BLaER1 treated with 17β-estradiol and CSF1 and Interleukin-3, amounts not matched to agents 10 nM and 100 nM (cell line): ENCODE results near the gene ITGAL.

Experiments
- H3K27ac ChIP-seq, 11 experiments: shearing (Covaris generic); formaldehyde crosslinking; 2 replicates each; pipeline ENCODE4 v1.8.1; 2022
- H3K27me3 ChIP-seq, 11 experiments: shearing (Covaris generic); formaldehyde crosslinking; 2 replicates each; pipeline ENCODE4 v1.8.1; 2022
- H3K36me3 ChIP-seq, 11 experiments: shearing (Covaris generic); formaldehyde crosslinking; 2 replicates each; pipeline ENCODE4 v1.8.1; 2022
- H3K4me1 ChIP-seq, 10 experiments: shearing (Covaris generic); formaldehyde crosslinking; 2 replicates each; pipeline ENCODE4 v1.8.1; 2022
- H3K4me2 ChIP-seq, 11 experiments: shearing (Covaris generic); formaldehyde crosslinking; 2 replicates each; pipeline ENCODE4 v1.8.1; 2022
- H3K4me3 ChIP-seq, 10 experiments: shearing (Covaris generic); formaldehyde crosslinking; 2 replicates each; pipeline ENCODE4 v1.8.1; 2022
- H3K9ac ChIP-seq, 11 experiments: shearing (Covaris generic); formaldehyde crosslinking; 2 replicates each; pipeline ENCODE4 v1.8.1; 2022
- H3K9me3 ChIP-seq, 11 experiments: shearing (Covaris generic); formaldehyde crosslinking; replicated peaks in 1 of 11; 2 replicates each; pipeline ENCODE4 v1.8.1; 2022
- H4K20me1 ChIP-seq, 11 experiments: shearing (Covaris generic); formaldehyde crosslinking; 2 replicates each; pipeline ENCODE4 v1.8.1; 2022
- Cebpa-rat ChIP-seq, 11 experiments: shearing (Covaris generic); IDR thresholded peaks; 2 replicates each; pipeline ENCODE4 v1.8.1; 2022

Gene ITGAL

DNA sequence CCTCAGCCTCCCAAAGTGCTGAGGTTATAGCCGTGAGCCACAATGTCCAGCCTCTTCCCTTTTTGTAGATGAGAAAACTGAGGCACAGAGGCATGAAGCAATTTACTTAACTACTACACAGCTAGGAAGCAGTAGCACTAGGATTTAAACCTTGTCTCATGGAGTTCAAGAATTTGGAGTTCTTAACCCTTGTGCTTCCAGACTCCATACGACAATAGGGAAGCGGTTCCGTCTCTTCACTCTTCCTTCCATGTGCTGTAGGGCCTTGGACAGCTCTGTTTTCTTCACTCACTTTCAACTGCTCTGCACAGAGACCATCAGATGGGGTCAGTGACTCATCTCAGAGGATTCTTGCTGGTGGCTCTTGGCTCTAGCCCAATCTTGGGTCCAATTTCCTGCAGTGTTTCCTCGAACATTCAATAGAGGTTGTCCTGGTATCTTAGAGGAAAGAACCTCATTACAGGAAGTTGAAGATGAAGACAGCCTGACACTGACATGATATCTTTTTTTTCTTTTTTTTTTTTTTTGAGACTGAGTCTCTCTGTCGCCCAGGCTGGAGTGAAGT is 19.3 kb downstream of the ITGAL start:
- H3K4me3 ChIP-seq = no peak overlapping the region
- peaks cover 0 to 96% (median 0%) of the 10 kb centered on the region in 11 experiments; a peak in 10 of 22 replicates for H3K36me3 ChIP-seq
- H3K27me3 ChIP-seq = no peaks in the 10 kb centered on the region
- H3K9ac ChIP-seq = no peak overlapping the region; a peak in 1 of 22 replicates
- peak overlapping the region in 2 of 11 experiments; percentile 3 to 32; a peak in 2 of 22 replicates for H3K27ac ChIP-seq
- H3K4me2 ChIP-seq = peak overlapping the region in 8 of 11 experiments; percentile 12 to 71 (median 42); a peak in 14 of 22 replicates
- H4K20me1 ChIP-seq = peaks cover 0 to 46% (median 0%) of the 10 kb centered on the region in 11 experiments; a peak in 4 of 22 replicates
- no peak for TF ChIP-seq Cebpa-rat (IDR thresholded peaks at IDR 0.05)
- H3K9me3 ChIP-seq = no peaks in the 10 kb centered on the region
- peaks cover 0 to 48% (median 26%) of the 10 kb centered on the region in 10 experiments; a peak in 16 of 20 replicates for H3K4me1 ChIP-seq

GRCh38 chr16:30493941-30494488 is 21.5 kb downstream of the ITGAL start:
- H3K27ac ChIP-seq = no peak overlapping the region
- no peak for TF ChIP-seq Cebpa-rat (IDR thresholded peaks at IDR 0.05)
- peaks cover 0 to 44% (median 0%) of the 10 kb centered on the region in 11 experiments; a peak in 3 of 22 replicates for H4K20me1 ChIP-seq
- no peaks in the 10 kb centered on the region for H3K27me3 ChIP-seq
- H3K36me3 ChIP-seq = peaks cover 0 to 96% (median 0%) of the 10 kb centered on the region in 11 experiments; a peak in 10 of 22 replicates
- H3K4me3 ChIP-seq = no peak overlapping the region
- peaks cover 0 to 36% (median 22%) of the 10 kb centered on the region in 10 experiments; a peak in 16 of 20 replicates for H3K4me1 ChIP-seq
- no peak overlapping the region for H3K9ac ChIP-seq
- H3K4me2 ChIP-seq = no peak overlapping the region
- H3K9me3 ChIP-seq = no peaks in the 10 kb centered on the region

GRCh38 chr16:30494709-30495108 is 22.2 kb downstream of the ITGAL start:
- Histone ChIP-seq H3K9me3 (no peaks in the 10 kb centered on the region), H3K27ac (no peak overlapping the region), H3K27me3 (no peaks in the 10 kb centered on the region), H3K36me3 (peaks cover 0 to 96% (median 0%) of the 10 kb centered on the region in 11 experiments; a peak in 10 of 22 replicates), H3K4me3 (no peak overlapping the region), H3K9ac (no peak overlapping the region), H3K4me2 (no peak overlapping the region), H3K4me1 (peaks cover 0 to 29% (median 17%) of the 10 kb centered on the region in 10 experiments; a peak in 16 of 20 replicates), H4K20me1 (peaks cover 0 to 42% (median 0%) of the 10 kb centered on the region in 11 experiments; a peak in 3 of 22 replicates)
- TF ChIP-seq Cebpa-rat (IDR thresholded peaks at IDR 0.05) = no peak

- H4K20me1 ChIP-seq = peaks cover 0 to 21% (median 0%) of the 10 kb centered on the region in 11 experiments; a peak in 2 of 22 replicates
- no peaks in the 10 kb centered on the region for H3K9me3 ChIP-seq
- no peak for TF ChIP-seq Cebpa-rat (IDR thresholded peaks at IDR 0.05)
- no peaks in the 10 kb centered on the region for H3K27me3 ChIP-seq
- H3K4me3 ChIP-seq = no peak overlapping the region
- H3K4me2 ChIP-seq = no peak overlapping the region
- H3K4me1 ChIP-seq = peaks cover 0 to 9% (median 0%) of the 10 kb centered on the region in 10 experiments; a peak in 2 of 20 replicates
- peaks cover 0 to 98% (median 0%) of the 10 kb centered on the region in 11 experiments; a peak in 10 of 22 replicates for H3K36me3 ChIP-seq
- no peak overlapping the region for H3K27ac ChIP-seq
- H3K9ac ChIP-seq = no peak overlapping the region
Observed at GRCh38 chr16:30499284-30499683, 26.7 kb downstream of the ITGAL start.

GRCh38 chr16:30503403-30504296 is 31.1 kb downstream of the ITGAL start:
- H3K4me3 ChIP-seq = no peak overlapping the region
- H3K27ac ChIP-seq = no peak overlapping the region
- H3K4me2 ChIP-seq = no peak overlapping the region
- H3K36me3 ChIP-seq = peaks cover 0 to 98% (median 0%) of the 10 kb centered on the region in 11 experiments; a peak in 10 of 22 replicates
- H3K9ac ChIP-seq = no peak overlapping the region
- peaks cover 0 to 8% (median 5%) of the 10 kb centered on the region in 10 experiments; a peak in 13 of 20 replicates for H3K4me1 ChIP-seq
- no peaks in the 10 kb centered on the region for H3K27me3 ChIP-seq
- TF ChIP-seq Cebpa-rat (IDR thresholded peaks at IDR 0.05) = no peak
- H4K20me1 ChIP-seq = peaks cover 0 to 9% (median 0%) of the 10 kb centered on the region in 11 experiments; a peak in 2 of 22 replicates
- peaks cover 0 to 5% (median 0%) of the 10 kb centered on the region in 11 experiments; a peak in 1 of 22 replicates for H3K9me3 ChIP-seq

- peaks cover 0 to 43% (median 0%) of the 10 kb centered on the region in 11 experiments; a peak in 4 of 22 replicates for H4K20me1 ChIP-seq
- no peak overlapping the region for H3K9ac ChIP-seq
- H3K9me3 ChIP-seq = peaks cover 0 to 5% (median 0%) of the 10 kb centered on the region in 11 experiments; a peak in 1 of 22 replicates
- peaks cover 0 to 19% (median 9%) of the 10 kb centered on the region in 10 experiments; a peak in 13 of 20 replicates for H3K4me1 ChIP-seq
- H3K27me3 ChIP-seq = no peaks in the 10 kb centered on the region
- H3K36me3 ChIP-seq = peaks cover 0 to 99% (median 0%) of the 10 kb centered on the region in 11 experiments; a peak in 10 of 22 replicates
- H3K27ac ChIP-seq = peak overlapping the region in 2 of 11 experiments; percentile 3 to 11; a peak in 1 of 22 replicates
- H3K4me2 ChIP-seq = peak overlapping the region in 7 of 11 experiments; percentile 13 to 67 (median 49); a peak in 11 of 22 replicates
- TF ChIP-seq Cebpa-rat (IDR thresholded peaks at IDR 0.05) = no peak
- no peak overlapping the region for H3K4me3 ChIP-seq
Observed at GRCh38 chr16:30509081-30509765, 36.7 kb downstream of the ITGAL start.

DNA sequence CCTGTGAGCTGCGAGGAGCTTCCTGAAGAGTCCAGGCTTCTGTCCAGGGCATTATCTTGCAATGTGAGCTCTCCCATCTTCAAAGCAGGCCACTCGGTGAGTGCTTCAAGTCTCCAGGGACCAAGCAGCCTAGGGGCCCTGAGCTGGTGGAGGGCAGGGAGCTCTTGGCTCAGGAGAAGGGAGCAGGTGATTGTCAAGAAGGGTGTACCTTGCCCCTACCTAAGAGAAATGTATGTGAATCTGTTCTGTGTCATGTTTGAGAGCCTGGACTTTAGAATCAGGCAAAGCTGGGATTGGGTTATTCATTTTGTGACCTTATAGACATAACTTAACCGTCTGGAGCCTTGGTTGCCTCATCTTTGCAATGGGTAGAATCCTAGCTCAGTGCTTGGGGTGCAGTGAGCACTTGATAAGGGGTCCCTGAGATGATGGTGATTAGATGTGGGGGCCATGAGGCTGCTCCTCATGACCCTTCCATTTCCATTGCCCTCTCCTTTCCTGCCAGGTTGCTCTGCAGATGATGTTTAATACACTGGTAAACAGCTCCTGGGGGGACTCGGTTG is 37.9 kb downstream of the ITGAL start:
- Histone ChIP-seq H4K20me1 (peaks cover 0 to 42% (median 0%) of the 10 kb centered on the region in 11 experiments; a peak in 4 of 22 replicates), H3K36me3 (peaks cover 0 to 99% (median 0%) of the 10 kb centered on the region in 11 experiments; a peak in 10 of 22 replicates), H3K4me2 (no peak overlapping the region; a peak in 1 of 22 replicates), H3K9me3 (peaks cover 0 to 5% (median 0%) of the 10 kb centered on the region in 11 experiments; a peak in 1 of 22 replicates), H3K4me3 (no peak overlapping the region), H3K4me1 (peaks cover 0 to 19% (median 9%) of the 10 kb centered on the region in 10 experiments; a peak in 13 of 20 replicates), H3K27me3 (no peaks in the 10 kb centered on the region), H3K9ac (no peak overlapping the region), H3K27ac (no peak overlapping the region)
- TF ChIP-seq Cebpa-rat (IDR thresholded peaks at IDR 0.05) = no peak
